ENCODE measurements around the gene MID1.

Gene MID1

DNA sequence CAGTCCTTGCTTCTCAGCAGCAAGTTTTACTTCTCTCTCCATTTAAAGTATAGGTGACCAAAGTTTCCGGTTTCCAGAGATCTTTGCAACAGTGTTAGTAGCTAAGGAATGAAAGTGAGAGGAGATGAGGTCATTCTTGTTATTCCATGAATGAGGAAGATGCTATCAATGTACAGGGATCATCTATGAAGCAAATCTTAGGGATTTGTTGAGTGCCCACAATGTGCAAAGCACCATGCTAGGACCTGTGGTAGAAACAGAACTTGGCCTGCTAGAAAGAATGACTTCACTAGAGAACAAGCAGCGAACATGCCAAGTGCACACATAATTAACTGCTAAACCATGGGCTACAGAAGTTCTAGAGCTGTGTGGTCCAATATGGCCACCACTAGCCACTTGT is 112.5 kb downstream of the MID1 start:
- no peak overlapping the region for H2AK5ac ChIP-seq (ENCODE audit: low read length)
- WGBS (ENCODE audit: extremely low coverage, insufficient coverage, insufficient read length), result no CpG with 5 or more reads among the region's 2 CpGs
- no peak overlapping the region for H2BK12ac ChIP-seq (ENCODE audit: low read length)
- H3K79me1 ChIP-seq (ENCODE audit: low read length), result no peaks in the 10 kb centered on the region
- H3K23ac ChIP-seq (ENCODE audit: low read length), result no peak overlapping the region
- H3K4ac ChIP-seq (ENCODE audit: low read depth, low read length), result no peak overlapping the region
- no peak overlapping the region for H2BK120ac ChIP-seq (ENCODE audit: insufficient read depth, low read length, poor library complexity)
- no peak overlapping the region for H2BK5ac ChIP-seq (ENCODE audit: low read depth, low read length, poor library complexity)
- no peak overlapping the region for H2AFZ ChIP-seq (ENCODE audit: insufficient read depth, low read length, poor library complexity)
- H3K14ac ChIP-seq (ENCODE audit: low read length), result no peak overlapping the region
- peak in 1 of 2 donors; percentile 63 for DNase-seq
- no peaks in the 10 kb centered on the region for H3K27me3 ChIP-seq (ENCODE audit: insufficient read depth, low read length)
- peaks cover 0 to 3% of the 10 kb centered on the region in 2 experiments for H3K4me1 ChIP-seq (ENCODE audit: control insufficient read depth in 1 of 2, insufficient read depth in 2 of 2, low read length in 2 of 2)
- no peak overlapping the region for H4K8ac ChIP-seq (ENCODE audit: low read depth, low read length)
- H4K91ac ChIP-seq (ENCODE audit: low read depth, low read length), result no peak overlapping the region
- no peak overlapping the region for H3K4me3 ChIP-seq (ENCODE audit: low read depth, low read length)
- H3K79me2 ChIP-seq (ENCODE audit: control insufficient read depth, insufficient read depth, low read length, poor library complexity), result no peaks in the 10 kb centered on the region
- no peaks in the 10 kb centered on the region for H3K9me3 ChIP-seq (ENCODE audit: insufficient read depth, low read depth, low read length)
- H4K12ac ChIP-seq (ENCODE audit: low read depth, low read length), result no peak overlapping the region
- H3K27ac ChIP-seq (ENCODE audit: low read depth, low read length), result no peak overlapping the region
- peaks cover 4 to 9% of the 10 kb centered on the region in 2 experiments for H3K36me3 ChIP-seq (ENCODE audit: control insufficient read depth in 1 of 2, insufficient read depth in 2 of 2, low read length in 2 of 2)
- no peak overlapping the region for H3K18ac ChIP-seq (ENCODE audit: low read length)
- no peak overlapping the region for H3K4me2 ChIP-seq (ENCODE audit: low read length)
- H3K9ac ChIP-seq (ENCODE audit: low read length), result no peak overlapping the region

DNA sequence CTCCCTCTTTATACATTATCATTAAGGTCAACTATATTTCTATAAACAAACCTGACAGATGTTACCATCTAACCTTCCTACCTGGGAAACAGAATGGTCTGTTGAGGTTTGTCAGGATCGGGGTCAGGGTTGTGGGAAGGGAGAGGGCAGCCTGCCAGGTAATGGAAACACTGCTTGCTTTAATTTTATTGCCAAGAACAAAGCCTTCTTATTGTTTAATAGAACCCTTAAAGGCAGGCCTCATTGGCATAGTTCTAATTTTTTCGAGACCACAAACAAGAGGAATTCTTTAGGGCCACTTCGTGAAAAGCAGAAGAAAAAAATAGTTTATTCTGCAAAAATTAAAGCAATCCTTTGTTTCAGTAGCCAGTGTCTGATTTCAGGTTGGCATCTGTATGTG is 113.2 kb downstream of the MID1 start:
- no CpG with 5 or more reads among the region's 3 CpGs for WGBS (ENCODE audit: extremely low coverage, insufficient coverage, insufficient read length)
- H3K23ac ChIP-seq (ENCODE audit: low read length), result no peak overlapping the region
- no peak overlapping the region for H2BK12ac ChIP-seq (ENCODE audit: low read length)
- no peaks in the 10 kb centered on the region for H3K27me3 ChIP-seq (ENCODE audit: insufficient read depth, low read length)
- no peak overlapping the region for H4K12ac ChIP-seq (ENCODE audit: low read depth, low read length)
- no peaks in the 10 kb centered on the region for H3K79me2 ChIP-seq (ENCODE audit: control insufficient read depth, insufficient read depth, low read length, poor library complexity)
- H2BK5ac ChIP-seq (ENCODE audit: low read depth, low read length, poor library complexity), result no peak overlapping the region
- no peak overlapping the region for H2AFZ ChIP-seq (ENCODE audit: insufficient read depth, low read length, poor library complexity)
- no peaks in the 10 kb centered on the region for H3K9me3 ChIP-seq (ENCODE audit: insufficient read depth, low read depth, low read length)
- H3K4ac ChIP-seq (ENCODE audit: low read depth, low read length), result no peak overlapping the region
- H2BK120ac ChIP-seq (ENCODE audit: insufficient read depth, low read length, poor library complexity), result no peak overlapping the region
- H3K18ac ChIP-seq (ENCODE audit: low read length), result no peak overlapping the region
- H3K27ac ChIP-seq (ENCODE audit: low read depth, low read length), result no peak overlapping the region
- no peak overlapping the region for H2AK5ac ChIP-seq (ENCODE audit: low read length)
- peaks cover 4 to 9% of the 10 kb centered on the region in 2 experiments for H3K36me3 ChIP-seq (ENCODE audit: control insufficient read depth in 1 of 2, insufficient read depth in 2 of 2, low read length in 2 of 2)
- no peak overlapping the region for H4K8ac ChIP-seq (ENCODE audit: low read depth, low read length)
- H3K4me1 ChIP-seq (ENCODE audit: control insufficient read depth in 1 of 2, insufficient read depth in 2 of 2, low read length in 2 of 2), result peaks cover 0 to 3% of the 10 kb centered on the region in 2 experiments
- no peaks in the 10 kb centered on the region for H3K79me1 ChIP-seq (ENCODE audit: low read length)
- no peak overlapping the region for H3K9ac ChIP-seq (ENCODE audit: low read length)
- no peak overlapping the region for H3K4me2 ChIP-seq (ENCODE audit: low read length)
- H3K14ac ChIP-seq (ENCODE audit: low read length), result no peak overlapping the region
- no peak for DNase-seq
- H4K91ac ChIP-seq (ENCODE audit: low read depth, low read length), result no peak overlapping the region
- H3K4me3 ChIP-seq (ENCODE audit: low read depth, low read length), result no peak overlapping the region

DNA sequence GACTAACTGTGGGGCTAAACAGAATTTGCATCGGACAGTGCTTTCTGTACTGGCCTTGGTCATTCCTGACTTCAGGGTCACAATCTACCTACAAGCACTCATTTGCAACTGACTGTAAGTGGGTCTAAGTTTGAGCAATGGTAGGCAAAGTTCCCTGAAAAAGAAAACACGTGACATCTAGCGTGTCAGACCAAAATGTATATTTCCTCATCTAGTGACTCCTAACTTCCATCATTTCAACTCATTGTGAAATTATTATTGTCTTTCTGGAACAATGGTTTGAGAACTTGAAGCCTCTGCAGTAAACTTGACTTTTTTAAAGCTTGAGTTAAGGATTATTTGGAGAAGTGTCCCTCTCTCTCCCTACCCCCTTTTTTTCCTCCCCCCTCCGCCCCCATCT is 113.6 kb downstream of the MID1 start:
- H3K36me3 ChIP-seq (ENCODE audit: control insufficient read depth in 1 of 2, insufficient read depth in 2 of 2, low read length in 2 of 2), result peaks cover 4 to 9% of the 10 kb centered on the region in 2 experiments
- no peak overlapping the region for H3K18ac ChIP-seq (ENCODE audit: low read length)
- no peak overlapping the region for H3K14ac ChIP-seq (ENCODE audit: low read length)
- no CpG with 5 or more reads among the region's 4 CpGs for WGBS (ENCODE audit: extremely low coverage, insufficient coverage, insufficient read length)
- no peak for DNase-seq
- no peaks in the 10 kb centered on the region for H3K79me1 ChIP-seq (ENCODE audit: low read length)
- no peak overlapping the region for H2AFZ ChIP-seq (ENCODE audit: insufficient read depth, low read length, poor library complexity)
- no peak overlapping the region for H3K4me3 ChIP-seq (ENCODE audit: low read depth, low read length)
- H3K9ac ChIP-seq (ENCODE audit: low read length), result no peak overlapping the region
- H3K79me2 ChIP-seq (ENCODE audit: control insufficient read depth, insufficient read depth, low read length, poor library complexity), result no peaks in the 10 kb centered on the region
- H3K4me1 ChIP-seq (ENCODE audit: control insufficient read depth in 1 of 2, insufficient read depth in 2 of 2, low read length in 2 of 2), result peaks cover 0 to 3% of the 10 kb centered on the region in 2 experiments
- H2BK12ac ChIP-seq (ENCODE audit: low read length), result no peak overlapping the region
- H3K23ac ChIP-seq (ENCODE audit: low read length), result no peak overlapping the region
- no peak overlapping the region for H4K8ac ChIP-seq (ENCODE audit: low read depth, low read length)
- H3K4me2 ChIP-seq (ENCODE audit: low read length), result no peak overlapping the region
- no peaks in the 10 kb centered on the region for H3K27me3 ChIP-seq (ENCODE audit: insufficient read depth, low read length)
- no peak overlapping the region for H4K91ac ChIP-seq (ENCODE audit: low read depth, low read length)
- no peak overlapping the region for H2AK5ac ChIP-seq (ENCODE audit: low read length)
- no peak overlapping the region for H2BK120ac ChIP-seq (ENCODE audit: insufficient read depth, low read length, poor library complexity)
- no peak overlapping the region for H4K12ac ChIP-seq (ENCODE audit: low read depth, low read length)
- no peaks in the 10 kb centered on the region for H3K9me3 ChIP-seq (ENCODE audit: insufficient read depth, low read depth, low read length)
- H3K4ac ChIP-seq (ENCODE audit: low read depth, low read length), result no peak overlapping the region
- H2BK5ac ChIP-seq (ENCODE audit: low read depth, low read length, poor library complexity), result no peak overlapping the region
- H3K27ac ChIP-seq (ENCODE audit: low read depth, low read length), result no peak overlapping the region

DNA sequence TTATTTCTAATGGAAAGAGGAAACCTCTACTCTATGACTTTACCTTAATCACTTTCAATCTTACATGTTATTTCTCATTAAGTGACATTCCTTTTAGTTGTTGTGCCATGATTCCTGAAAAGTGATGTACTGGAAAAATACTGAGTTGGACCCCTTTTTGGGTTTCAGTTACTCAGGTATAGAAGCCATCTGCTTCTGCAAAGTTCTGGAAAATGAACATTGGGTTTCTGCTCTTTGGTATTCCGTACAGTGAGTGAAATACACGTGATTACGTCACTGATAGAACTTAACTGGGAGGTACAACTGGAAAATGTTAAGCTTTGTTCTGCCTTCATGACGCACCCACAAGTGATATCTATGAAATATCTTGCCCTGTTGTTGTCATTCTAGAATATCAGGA is 114.7 kb downstream of the MID1 start:
- Histone ChIP-seq H2BK5ac (ENCODE audit: low read depth, low read length, poor library complexity) (no peak overlapping the region), H4K91ac (ENCODE audit: low read depth, low read length) (no peak overlapping the region), H3K9ac (ENCODE audit: low read length) (no peak overlapping the region), H3K9me3 (ENCODE audit: insufficient read depth, low read depth, low read length) (no peaks in the 10 kb centered on the region), H4K12ac (ENCODE audit: low read depth, low read length) (no peak overlapping the region), H2BK12ac (ENCODE audit: low read length) (no peak overlapping the region), H3K4me3 (ENCODE audit: low read depth, low read length) (no peak overlapping the region), H3K79me2 (ENCODE audit: control insufficient read depth, insufficient read depth, low read length, poor library complexity) (no peaks in the 10 kb centered on the region), H3K79me1 (ENCODE audit: low read length) (no peaks in the 10 kb centered on the region), H3K27me3 (ENCODE audit: insufficient read depth, low read length) (no peaks in the 10 kb centered on the region), H2BK120ac (ENCODE audit: insufficient read depth, low read length, poor library complexity) (no peak overlapping the region), H2AK5ac (ENCODE audit: low read length) (no peak overlapping the region), H3K14ac (ENCODE audit: low read length) (no peak overlapping the region), H3K27ac (ENCODE audit: low read depth, low read length) (no peak overlapping the region), H3K4me1 (ENCODE audit: control insufficient read depth in 1 of 2, insufficient read depth in 2 of 2, low read length in 2 of 2) (peaks cover 0 to 3% of the 10 kb centered on the region in 2 experiments), H4K8ac (ENCODE audit: low read depth, low read length) (no peak overlapping the region), H2AFZ (ENCODE audit: insufficient read depth, low read length, poor library complexity) (no peak overlapping the region), H3K36me3 (ENCODE audit: control insufficient read depth in 1 of 2, insufficient read depth in 2 of 2, low read length in 2 of 2) (peaks cover 0 to 16% of the 10 kb centered on the region in 2 experiments), H3K4me2 (ENCODE audit: low read length) (no peak overlapping the region), H3K18ac (ENCODE audit: low read length) (no peak overlapping the region), H3K4ac (ENCODE audit: low read depth, low read length) (no peak overlapping the region), H3K23ac (ENCODE audit: low read length) (no peak overlapping the region)
- no peak for DNase-seq
- WGBS (ENCODE audit: extremely low coverage, insufficient coverage, insufficient read length), result no CpG with 5 or more reads among the region's 4 CpGs

Measured in trophoblast cell (in vitro differentiated cells and primary cell).